ENCODE data around the gene ABCE1. TPM values are rescaled to one million over a fixed set of nuclear protein-coding genes. Genes with fewer than 3 reads are reported as not detected.

The ABCE1 gene
- total and polyA plus RNA-seq, 3 donors from 2014 or later: 34.0 to 80.1 (median 73.2) TPM

GRCh38 chr4:145176641-145177432 lies 78.7 kb downstream of the ABCE1 start:
- intact Hi-C loops (cut with DNase I; ENCODE audit: low total_unique reads): no loop called here
- WGBS, 2 donors: 58 to 61% methylated on average over 9 of the region's 9 CpGs
- Histone ChIP-seq H3K4me3 (peak overlapping the region; percentile 80 to 96), H3K27me3 (no peaks in the 10 kb centered on the region), H3K4me1 (peaks cover 22% of the 10 kb centered on the region), H3K36me3 (ENCODE audit: low read depth, missing control alignments) (no peaks in the 10 kb centered on the region), H3K27ac (peak overlapping the region; percentile 95 to 99), H3K9me3 (no peaks in the 10 kb centered on the region)
- no peak for DNase-seq
- no peak for TF ChIP-seq POLR2A (IDR thresholded peaks at IDR 0.05)
- TF ChIP-seq, protein P1, sequence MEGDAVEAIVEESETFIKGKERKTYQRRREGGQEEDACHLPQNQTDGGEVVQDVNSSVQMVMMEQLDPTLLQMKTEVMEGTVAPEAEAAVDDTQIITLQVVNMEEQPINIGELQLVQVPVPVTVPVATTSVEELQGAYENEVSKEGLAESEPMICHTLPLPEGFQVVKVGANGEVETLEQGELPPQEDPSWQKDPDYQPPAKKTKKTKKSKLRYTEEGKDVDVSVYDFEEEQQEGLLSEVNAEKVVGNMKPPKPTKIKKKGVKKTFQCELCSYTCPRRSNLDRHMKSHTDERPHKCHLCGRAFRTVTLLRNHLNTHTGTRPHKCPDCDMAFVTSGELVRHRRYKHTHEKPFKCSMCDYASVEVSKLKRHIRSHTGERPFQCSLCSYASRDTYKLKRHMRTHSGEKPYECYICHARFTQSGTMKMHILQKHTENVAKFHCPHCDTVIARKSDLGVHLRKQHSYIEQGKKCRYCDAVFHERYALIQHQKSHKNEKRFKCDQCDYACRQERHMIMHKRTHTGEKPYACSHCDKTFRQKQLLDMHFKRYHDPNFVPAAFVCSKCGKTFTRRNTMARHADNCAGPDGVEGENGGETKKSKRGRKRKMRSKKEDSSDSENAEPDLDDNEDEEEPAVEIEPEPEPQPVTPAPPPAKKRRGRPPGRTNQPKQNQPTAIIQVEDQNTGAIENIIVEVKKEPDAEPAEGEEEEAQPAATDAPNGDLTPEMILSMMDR (IDR thresholded peaks at IDR 0.05): no peak

DNA sequence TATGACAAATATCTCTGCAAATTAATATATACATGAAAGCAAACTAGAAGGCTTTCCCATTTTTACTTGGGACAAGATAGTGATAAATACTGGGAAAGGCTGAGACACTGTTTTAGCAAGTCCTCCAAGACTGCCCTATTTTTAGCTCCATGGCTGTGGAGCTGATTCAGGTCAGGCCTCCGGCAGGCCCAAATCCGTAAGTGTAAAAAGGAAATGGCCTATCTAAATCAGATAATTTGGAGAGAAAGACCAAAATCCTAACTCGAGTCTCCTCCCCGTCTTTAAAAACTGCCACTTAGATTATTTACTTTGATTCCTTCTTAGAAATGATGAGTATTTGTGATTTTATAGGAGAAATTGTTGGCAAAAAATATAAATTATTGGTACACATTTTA lies 79.4 kb downstream of the ABCE1 start:
- peak overlapping the region; percentile 80 to 96 for H3K4me3 ChIP-seq
- H3K36me3 ChIP-seq (ENCODE audit: low read depth, missing control alignments): no peaks in the 10 kb centered on the region
- H3K27me3 ChIP-seq: no peaks in the 10 kb centered on the region
- DNase-seq: no peak
- intact Hi-C loops (cut with DNase I; ENCODE audit: low total_unique reads): no loop called here
- H3K4me1 ChIP-seq: peaks cover 22% of the 10 kb centered on the region
- H3K9me3 ChIP-seq: no peaks in the 10 kb centered on the region
- WGBS, 2 donors: 1 to 5% methylated on average over 4 of the region's 4 CpGs
- TF ChIP-seq, protein P1 (IDR thresholded peaks at IDR 0.05): no peak
- TF ChIP-seq POLR2A (IDR thresholded peaks at IDR 0.05): no peak
- peak overlapping the region; percentile 95 to 99 for H3K27ac ChIP-seq

- Histone ChIP-seq H3K27ac (peak overlapping the region; percentile 95 to 99), H3K9me3 (no peaks in the 10 kb centered on the region), H3K27me3 (no peaks in the 10 kb centered on the region), H3K4me3 (peak overlapping the region; percentile 80 to 96), H3K4me1 (peaks cover 22% of the 10 kb centered on the region), H3K36me3 (ENCODE audit: low read depth, missing control alignments) (no peaks in the 10 kb centered on the region)
- no peak for DNase-seq
- WGBS, 2 donors: 4 to 9% methylated on average over 9 of the region's 9 CpGs
- intact Hi-C loops (cut with DNase I; ENCODE audit: low total_unique reads): no loop called here
- TF ChIP-seq, protein P1 (IDR thresholded peaks at IDR 0.05): no peak
- TF ChIP-seq POLR2A (IDR thresholded peaks at IDR 0.05): no peak
These were observed 79.9 kb downstream of the ABCE1 start for GRCh38 chr4:145177906-145178538.

GRCh38 chr4:145178740-145179280 lies 80.7 kb downstream of the ABCE1 start:
- intact Hi-C loops (cut with DNase I; ENCODE audit: low total_unique reads): no loop called here
- DNase-seq: no peak
- H3K4me1 ChIP-seq: peaks cover 22% of the 10 kb centered on the region
- no peaks in the 10 kb centered on the region for H3K9me3 ChIP-seq
- peak overlapping the region; percentile 95 to 99 for H3K27ac ChIP-seq
- peak overlapping the region; percentile 80 to 96 for H3K4me3 ChIP-seq
- no peaks in the 10 kb centered on the region for H3K27me3 ChIP-seq
- no peaks in the 10 kb centered on the region for H3K36me3 ChIP-seq (ENCODE audit: low read depth, missing control alignments)
- TF ChIP-seq, protein P1 (IDR thresholded peaks at IDR 0.05): no peak
- TF ChIP-seq POLR2A (IDR thresholded peaks at IDR 0.05): no peak
- WGBS, 2 donors: 1 to 2% methylated on average over 5 of the region's 5 CpGs

Small RNAs within 50 kb of the gene (small RNA-seq; reads per million reads assigned to genes)
- gene RF00019: 0 reads per million in 2 donors

Other genes starting within 250 kb of the ABCE1 start
- gene ANAPC10, start 115 bp upstream of the ABCE1 start, total RNA-seq: 10 to 100 TPM; 40.1 to 45.4 TPM
- 52.6 TPM for gene ANAPC10, start 115 bp upstream of the ABCE1 start, polyA plus RNA-seq (ENCODE audit: insufficient read depth, low read depth, low replicate concordance)
- 10 to 100 TPM; 90.9 to 93.9 TPM for gene OTUD4, start 82.3 kb downstream of the ABCE1 start, total RNA-seq
- 68.8 TPM for gene OTUD4, start 82.3 kb downstream of the ABCE1 start, polyA plus RNA-seq (ENCODE audit: insufficient read depth, low read depth, low replicate concordance)

Measured in testis (tissue), 3 donors.